LNCAP (cell line): ENCODE results near the gene NTN1.

ENCODE experiments used
- TF ChIP-seq, protein P1 (sequence below): fragments of 450-650 bp; IDR thresholded peaks from 2 replicates; pipeline ENCODE4 v1.5.1; 2017; ENCODE audit warnings: mild to moderate bottlenecking

The NTN1 gene

DNA sequence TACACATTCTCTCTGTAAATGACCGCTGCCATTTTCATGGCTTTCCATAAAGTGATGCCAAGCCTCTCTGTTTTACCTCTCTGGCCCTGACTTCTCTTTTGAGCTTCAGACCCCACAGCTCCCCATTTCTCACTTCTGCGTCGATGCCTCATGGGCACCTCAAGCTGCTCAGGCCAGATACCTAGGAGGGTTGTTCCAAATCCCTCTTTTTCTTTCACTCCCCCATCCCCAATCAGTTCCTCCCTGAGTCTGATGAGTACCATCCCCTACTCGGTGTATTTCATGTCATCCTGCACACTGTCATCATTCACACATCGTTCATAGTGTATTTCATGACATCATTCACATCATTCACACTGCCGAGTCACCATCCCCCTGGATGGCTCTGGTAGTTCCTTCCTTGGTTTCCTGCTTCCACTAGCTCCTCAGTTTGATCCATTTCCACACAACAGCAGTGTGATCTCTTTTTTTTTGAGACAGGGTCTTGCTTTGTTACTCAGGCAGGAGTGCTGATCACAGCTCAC, 43.1 kb downstream of the NTN1 start:
- TF ChIP-seq, protein P1, sequence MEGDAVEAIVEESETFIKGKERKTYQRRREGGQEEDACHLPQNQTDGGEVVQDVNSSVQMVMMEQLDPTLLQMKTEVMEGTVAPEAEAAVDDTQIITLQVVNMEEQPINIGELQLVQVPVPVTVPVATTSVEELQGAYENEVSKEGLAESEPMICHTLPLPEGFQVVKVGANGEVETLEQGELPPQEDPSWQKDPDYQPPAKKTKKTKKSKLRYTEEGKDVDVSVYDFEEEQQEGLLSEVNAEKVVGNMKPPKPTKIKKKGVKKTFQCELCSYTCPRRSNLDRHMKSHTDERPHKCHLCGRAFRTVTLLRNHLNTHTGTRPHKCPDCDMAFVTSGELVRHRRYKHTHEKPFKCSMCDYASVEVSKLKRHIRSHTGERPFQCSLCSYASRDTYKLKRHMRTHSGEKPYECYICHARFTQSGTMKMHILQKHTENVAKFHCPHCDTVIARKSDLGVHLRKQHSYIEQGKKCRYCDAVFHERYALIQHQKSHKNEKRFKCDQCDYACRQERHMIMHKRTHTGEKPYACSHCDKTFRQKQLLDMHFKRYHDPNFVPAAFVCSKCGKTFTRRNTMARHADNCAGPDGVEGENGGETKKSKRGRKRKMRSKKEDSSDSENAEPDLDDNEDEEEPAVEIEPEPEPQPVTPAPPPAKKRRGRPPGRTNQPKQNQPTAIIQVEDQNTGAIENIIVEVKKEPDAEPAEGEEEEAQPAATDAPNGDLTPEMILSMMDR = no peak

GRCh38 chr17:9071016-9071415, 49.7 kb downstream of the NTN1 start:
- TF ChIP-seq, protein P1 = no peak

GRCh38 chr17:9071811-9072498, 50.6 kb downstream of the NTN1 start:
- TF ChIP-seq, protein P1 = no peak

DNA sequence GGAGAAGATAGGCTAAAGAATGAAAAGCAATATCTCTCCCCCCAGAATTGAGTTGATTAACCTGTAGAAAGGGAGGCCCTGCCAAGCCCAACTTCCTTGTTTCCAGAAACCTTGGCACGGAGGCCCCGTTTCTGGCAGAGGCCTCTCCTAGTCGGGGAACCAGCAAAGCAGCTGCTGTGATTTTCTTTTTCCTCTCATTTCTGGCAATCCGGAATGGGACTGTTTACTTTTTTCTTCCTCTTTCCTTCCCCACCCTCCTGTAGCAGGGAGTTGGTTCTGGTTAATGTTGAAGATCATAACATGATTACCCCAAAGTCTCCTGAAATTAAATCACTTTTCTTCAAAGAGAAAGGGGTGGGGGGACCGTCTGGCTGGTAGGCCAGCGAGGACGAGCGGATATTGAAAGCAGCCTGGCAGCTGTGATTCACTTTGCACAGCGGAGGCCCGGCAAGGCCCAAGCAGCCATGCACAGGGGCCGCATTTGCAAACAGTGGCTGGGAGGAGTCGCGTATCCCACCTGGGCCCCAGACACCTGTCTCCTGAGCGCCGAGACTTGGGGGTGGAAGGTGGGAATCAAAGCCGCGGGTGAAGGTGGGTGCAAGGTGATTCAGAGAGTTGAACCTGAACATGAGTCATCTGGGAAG, 51.5 kb downstream of the NTN1 start:
- TF ChIP-seq, protein P1 = no peak

DNA sequence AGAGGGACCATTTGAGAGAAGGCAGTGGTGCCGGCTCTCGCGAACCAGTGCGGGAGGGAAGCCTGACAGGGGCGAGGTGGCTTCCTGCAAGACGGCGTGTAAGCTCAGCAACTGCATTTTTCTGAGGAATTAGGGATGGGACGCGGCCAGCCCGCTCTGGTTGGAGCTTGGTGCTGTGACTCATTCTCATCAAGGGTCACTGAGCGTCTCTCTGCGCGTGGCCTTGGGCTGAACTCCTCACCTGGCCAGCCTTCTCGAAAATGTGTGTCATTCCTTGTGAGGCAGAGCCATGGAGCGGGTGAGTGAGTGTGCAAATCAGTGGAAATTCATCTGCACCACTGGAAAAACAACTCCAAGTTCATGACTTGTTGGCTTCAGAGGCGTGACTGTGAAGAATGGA, 52.8 kb downstream of the NTN1 start:
- TF ChIP-seq, protein P1 = no peak

- TF ChIP-seq, protein P1 = no peak
Measured at GRCh38 chr17:9079461-9080103, 58.3 kb downstream of the NTN1 start.

- TF ChIP-seq, protein P1 = no peak
Measured at GRCh38 chr17:9080296-9080914, 59.1 kb downstream of the NTN1 start.
